ENCODE data around the gene OLFM2. TPM values are rescaled to one million over a fixed set of nuclear protein-coding genes. Genes with fewer than 3 reads are reported as not detected.

OLFM2 gene
- total RNA-seq, 1 donor from 2014 or later, result 55.0 TPM

DNA sequence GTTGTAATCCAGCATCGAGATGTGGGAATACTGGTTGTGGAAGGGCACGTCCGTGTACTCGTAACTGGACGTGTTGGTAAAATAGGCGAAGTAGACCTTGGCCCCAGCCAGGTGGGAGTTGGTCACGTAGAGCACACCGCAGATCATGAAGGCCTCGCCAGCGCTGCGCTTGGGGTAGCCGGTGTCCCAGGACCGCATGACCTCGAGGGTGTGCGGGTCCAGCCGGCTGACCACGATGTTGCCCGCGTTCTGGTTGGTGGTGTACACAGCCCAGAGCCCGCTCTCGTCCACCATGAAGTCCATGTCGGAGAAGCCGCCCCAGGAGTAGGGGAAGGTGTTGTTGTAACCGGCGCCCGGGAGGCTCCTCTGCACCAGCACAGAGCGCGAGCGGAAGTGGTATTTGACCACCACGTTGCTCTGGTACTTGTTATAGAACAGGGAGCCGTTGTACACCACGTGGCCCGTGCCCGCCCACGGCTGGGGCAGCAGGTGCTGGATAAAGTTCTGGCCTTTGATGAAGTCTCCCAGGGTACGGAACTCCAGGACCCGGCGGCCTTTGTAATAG, 82.0 kb downstream of the OLFM2 start:
- no peak for TF ChIP-seq CTCF (IDR thresholded peaks at IDR 0.05; ENCODE audit: unreplicated experiment)
- no peaks in the 10 kb centered on the region for H3K27me3 Mint-ChIP-seq
- peaks cover 28% of the 10 kb centered on the region for H3K36me3 Mint-ChIP-seq (ENCODE audit: insufficient read depth)
- no peak for DNase-seq (ENCODE audit: low spot score, unreplicated experiment)
- H3K27ac Mint-ChIP-seq, result no peak overlapping the region
- peaks cover 4% of the 10 kb centered on the region for H3K9me3 Mint-ChIP-seq (ENCODE audit: low read depth)
- H3K4me3 Mint-ChIP-seq (ENCODE audit: low read depth), result no peak overlapping the region
- peaks cover 11% of the 10 kb centered on the region for H3K4me1 Mint-ChIP-seq (ENCODE audit: low read depth)

- TF ChIP-seq CTCF (IDR thresholded peaks at IDR 0.05; ENCODE audit: unreplicated experiment), result no peak
These were observed 85.9 kb downstream of the OLFM2 start for GRCh38 chr19:9850235-9850959.

DNA sequence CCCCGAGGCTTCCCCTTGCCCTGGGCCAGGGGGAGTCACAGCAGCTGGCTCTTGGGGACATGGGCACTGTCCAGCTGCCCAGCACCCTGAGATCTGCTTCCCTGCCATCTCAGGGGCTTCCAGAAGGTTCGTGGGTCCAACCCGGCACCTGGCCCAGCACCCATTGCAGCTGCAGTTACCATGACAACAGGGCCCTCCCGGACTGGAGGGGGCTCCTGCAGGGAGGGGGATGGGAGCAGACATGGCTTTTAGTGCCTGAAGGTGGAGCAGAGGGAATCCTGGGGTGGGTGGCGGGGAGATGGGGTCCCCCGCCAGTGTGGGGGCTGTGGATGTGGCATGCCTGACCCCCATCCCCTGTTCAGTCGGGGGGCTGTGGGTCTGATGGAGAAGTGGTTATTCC, 86.5 kb downstream of the OLFM2 start:
- Mint-ChIP-seq H3K27me3 (no peaks in the 10 kb centered on the region), H3K4me3 (ENCODE audit: low read depth) (no peak overlapping the region), H3K4me1 (ENCODE audit: low read depth) (peaks cover 11% of the 10 kb centered on the region), H3K27ac (no peak overlapping the region), H3K9me3 (ENCODE audit: low read depth) (peaks cover 4% of the 10 kb centered on the region), H3K36me3 (ENCODE audit: insufficient read depth) (peaks cover 15% of the 10 kb centered on the region)
- TF ChIP-seq CTCF (IDR thresholded peaks at IDR 0.05; ENCODE audit: unreplicated experiment), result no peak
- no peak for DNase-seq (ENCODE audit: low spot score, unreplicated experiment)

More at GRCh38 chr19:9850235-9850959, 85.9 kb downstream of the OLFM2 start:
- H3K4me3 Mint-ChIP-seq (ENCODE audit: low read depth), result no peak overlapping the region
- peaks cover 11% of the 10 kb centered on the region for H3K4me1 Mint-ChIP-seq (ENCODE audit: low read depth)
- H3K9me3 Mint-ChIP-seq (ENCODE audit: low read depth), result peaks cover 4% of the 10 kb centered on the region
- H3K36me3 Mint-ChIP-seq (ENCODE audit: insufficient read depth), result peaks cover 15% of the 10 kb centered on the region
- no peak for DNase-seq (ENCODE audit: low spot score, unreplicated experiment)
- peak overlapping the region; percentile 87 for H3K27ac Mint-ChIP-seq
- no peaks in the 10 kb centered on the region for H3K27me3 Mint-ChIP-seq

DNA sequence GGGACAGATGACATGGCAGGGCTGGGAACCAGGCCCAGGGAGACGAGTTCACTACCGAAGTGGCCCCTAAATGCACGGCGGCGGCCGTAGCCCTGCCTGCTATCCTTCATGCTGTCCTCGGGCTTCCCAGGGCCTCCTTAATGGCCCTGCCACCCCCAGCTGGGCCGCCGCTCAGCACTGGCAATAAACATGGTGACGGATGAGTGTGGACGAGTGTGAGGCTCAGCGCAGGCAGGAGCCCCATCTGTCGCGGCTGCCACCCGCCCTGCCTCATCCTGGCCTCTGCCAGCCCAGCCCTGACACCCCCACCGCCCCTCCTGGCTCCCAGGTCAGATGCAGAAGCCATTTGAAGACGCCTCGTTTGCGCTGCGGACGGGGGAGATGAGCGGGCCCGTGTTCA, 87.6 kb downstream of the OLFM2 start:
- DNase-seq (ENCODE audit: low spot score, unreplicated experiment), result no peak
- no peak overlapping the region for H3K27ac Mint-ChIP-seq
- TF ChIP-seq CTCF (IDR thresholded peaks at IDR 0.05; ENCODE audit: unreplicated experiment), result no peak
- peaks cover 1% of the 10 kb centered on the region for H3K9me3 Mint-ChIP-seq (ENCODE audit: low read depth)
- H3K36me3 Mint-ChIP-seq (ENCODE audit: insufficient read depth), result peaks cover 9% of the 10 kb centered on the region
- H3K27me3 Mint-ChIP-seq, result no peaks in the 10 kb centered on the region
- H3K4me3 Mint-ChIP-seq (ENCODE audit: low read depth), result no peak overlapping the region
- peaks cover 10% of the 10 kb centered on the region for H3K4me1 Mint-ChIP-seq (ENCODE audit: low read depth)

DNA sequence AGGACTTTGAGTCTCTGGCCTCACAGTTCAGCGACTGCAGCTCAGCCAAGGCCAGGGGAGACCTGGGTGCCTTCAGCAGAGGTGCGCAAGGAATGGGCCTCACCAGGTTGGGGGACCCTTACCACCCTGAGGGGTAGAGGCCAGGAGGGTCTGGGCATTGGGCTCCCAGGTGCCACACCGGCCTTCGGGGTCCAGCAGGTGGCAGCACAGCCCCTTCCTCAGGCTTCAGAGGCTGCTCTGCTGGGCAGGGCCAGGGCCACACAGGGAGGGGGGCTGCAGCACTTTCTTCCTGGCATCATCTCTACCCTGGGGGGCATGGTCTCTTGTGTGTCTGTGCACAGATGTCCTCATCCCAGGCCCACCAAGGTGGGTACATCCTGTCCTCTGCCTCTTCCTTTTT, 88.3 kb downstream of the OLFM2 start:
- peak; percentile 59 for TF ChIP-seq CTCF (IDR thresholded peaks at IDR 0.05; ENCODE audit: unreplicated experiment)
- Mint-ChIP-seq H3K27ac (no peak overlapping the region), H3K27me3 (no peaks in the 10 kb centered on the region), H3K4me1 (ENCODE audit: low read depth) (peaks cover 4% of the 10 kb centered on the region), H3K36me3 (ENCODE audit: insufficient read depth) (peaks cover 12% of the 10 kb centered on the region), H3K9me3 (ENCODE audit: low read depth) (no peaks in the 10 kb centered on the region), H3K4me3 (ENCODE audit: low read depth) (no peak overlapping the region)
- DNase-seq (ENCODE audit: low spot score, unreplicated experiment), result peak; percentile 40

Data from progenitor cell of endocrine pancreas (in vitro differentiated cells).